Measurements from ENCODE around the gene SLC16A12.

Gene SLC16A12, protein sequence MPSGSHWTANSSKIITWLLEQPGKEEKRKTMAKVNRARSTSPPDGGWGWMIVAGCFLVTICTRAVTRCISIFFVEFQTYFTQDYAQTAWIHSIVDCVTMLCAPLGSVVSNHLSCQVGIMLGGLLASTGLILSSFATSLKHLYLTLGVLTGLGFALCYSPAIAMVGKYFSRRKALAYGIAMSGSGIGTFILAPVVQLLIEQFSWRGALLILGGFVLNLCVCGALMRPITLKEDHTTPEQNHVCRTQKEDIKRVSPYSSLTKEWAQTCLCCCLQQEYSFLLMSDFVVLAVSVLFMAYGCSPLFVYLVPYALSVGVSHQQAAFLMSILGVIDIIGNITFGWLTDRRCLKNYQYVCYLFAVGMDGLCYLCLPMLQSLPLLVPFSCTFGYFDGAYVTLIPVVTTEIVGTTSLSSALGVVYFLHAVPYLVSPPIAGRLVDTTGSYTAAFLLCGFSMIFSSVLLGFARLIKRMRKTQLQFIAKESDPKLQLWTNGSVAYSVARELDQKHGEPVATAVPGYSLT

DNA sequence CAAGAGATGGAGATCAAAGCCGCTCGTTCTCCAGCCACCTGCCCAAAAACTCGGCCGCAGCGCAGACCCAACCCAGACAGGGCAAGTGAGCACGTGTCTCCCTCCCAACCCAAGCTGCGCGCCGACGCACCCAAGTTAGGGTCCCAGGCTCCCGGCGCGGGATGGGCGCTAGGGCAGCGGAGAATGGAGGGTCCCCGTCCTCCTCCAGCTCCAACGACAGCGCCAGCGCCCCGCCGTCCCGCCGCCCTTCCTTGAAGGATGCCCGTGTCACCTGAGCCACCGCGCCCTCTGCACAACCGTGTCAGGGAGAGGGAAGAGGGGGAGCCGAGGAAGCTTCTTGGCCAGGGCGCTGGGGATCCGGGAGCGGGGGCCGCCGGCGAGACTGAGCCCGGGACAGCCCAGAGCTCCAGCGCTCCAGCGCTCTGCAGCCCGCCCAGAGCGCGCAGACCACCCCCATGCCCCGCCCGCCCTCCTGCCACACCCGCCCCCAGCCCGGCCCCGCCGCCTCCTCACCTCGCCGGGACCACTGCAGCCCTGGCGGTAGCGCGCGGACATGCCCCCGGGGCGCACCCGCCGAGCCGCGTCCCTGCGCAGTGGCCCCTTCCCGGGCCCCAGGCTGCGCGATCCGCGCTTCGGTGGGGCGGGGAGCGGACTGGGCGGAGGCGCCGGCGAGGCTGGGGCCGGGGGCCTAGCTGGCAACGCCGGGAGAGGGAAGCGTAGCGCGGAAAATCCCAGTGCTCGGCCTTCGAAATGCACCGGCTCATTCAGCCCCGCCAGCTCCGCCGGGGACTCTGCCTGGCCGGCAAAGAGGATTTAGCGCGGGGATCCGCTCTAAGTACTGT lies at the start of gene SLC16A12:
TSS of gene SLC16A12 (minus strand) at position 424 of the 842 bp plus-strand sequence. CDS start 73,016 bp downstream, outside the sequence.
- no peak within 1 kb of the TSS for H3K27ac ChIP-seq (ENCODE audit: low read depth, low read length)
- peaks cover 0 to 12% (median 11%) of the 10 kb centered on the region in 5 donors for H3K4me1 ChIP-seq (ENCODE audit: control insufficient read depth in 5 of 5, insufficient read depth in 5 of 5, low read length in 5 of 5)
- no peaks in the 10 kb centered on the region for H3K9me3 ChIP-seq (ENCODE audit: control insufficient read depth in 5 of 5, low read length in 5 of 5)
- no peak within 1 kb of the TSS for H3K9ac ChIP-seq (ENCODE audit: low read length in 5 of 5)
- no peaks in the 10 kb centered on the region for H3K36me3 ChIP-seq (ENCODE audit: control insufficient read depth in 5 of 5, insufficient read depth in 5 of 5, low read length in 5 of 5)
- H3K27me3 ChIP-seq (ENCODE audit: control insufficient read depth in 5 of 5, insufficient read depth in 4 of 5, low read length in 5 of 5): peaks cover 12 to 33% (median 15%) of the 10 kb centered on the region in 5 donors
- peak within 1 kb of the TSS; percentile 27 to 56 (median 44) for H3K4me3 ChIP-seq (ENCODE audit: low read depth in 1 of 5, low read length in 5 of 5)

DNA sequence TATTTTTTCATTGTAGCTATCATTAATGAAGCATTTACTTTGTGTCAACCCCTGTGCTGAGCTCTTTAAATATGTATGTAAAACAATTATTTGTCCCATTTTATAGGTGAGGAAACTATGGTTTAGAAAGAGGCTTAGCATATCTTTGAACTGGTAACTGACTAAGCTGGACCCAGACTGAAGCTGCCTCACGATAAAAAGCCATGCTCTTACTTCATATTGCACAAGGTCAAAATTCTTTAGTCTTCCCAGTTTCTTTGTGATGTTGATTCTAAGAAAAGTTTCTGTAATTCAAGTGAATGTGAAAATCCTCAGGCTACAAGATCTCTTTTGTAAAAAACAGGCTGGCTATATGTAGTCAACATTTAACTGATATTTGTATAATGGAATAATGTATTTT lies 46.6 kb upstream of the SLC16A12 start:
- Histone ChIP-seq H3K9ac (ENCODE audit: low read length in 5 of 5) (no peak overlapping the region), H3K27me3 (ENCODE audit: control insufficient read depth in 5 of 5, insufficient read depth in 4 of 5, low read length in 5 of 5) (no peaks in the 10 kb centered on the region), H3K27ac (ENCODE audit: low read depth, low read length) (no peak overlapping the region), H3K4me1 (ENCODE audit: control insufficient read depth in 5 of 5, insufficient read depth in 5 of 5, low read length in 5 of 5) (no peaks in the 10 kb centered on the region), H3K36me3 (ENCODE audit: control insufficient read depth in 5 of 5, insufficient read depth in 5 of 5, low read length in 5 of 5) (peaks cover 0 to 3% (median 0%) of the 10 kb centered on the region in 5 donors), H3K9me3 (ENCODE audit: control insufficient read depth in 5 of 5, low read length in 5 of 5) (no peaks in the 10 kb centered on the region), H3K4me3 (ENCODE audit: low read depth in 1 of 5, low read length in 5 of 5) (no peak overlapping the region)

DNA sequence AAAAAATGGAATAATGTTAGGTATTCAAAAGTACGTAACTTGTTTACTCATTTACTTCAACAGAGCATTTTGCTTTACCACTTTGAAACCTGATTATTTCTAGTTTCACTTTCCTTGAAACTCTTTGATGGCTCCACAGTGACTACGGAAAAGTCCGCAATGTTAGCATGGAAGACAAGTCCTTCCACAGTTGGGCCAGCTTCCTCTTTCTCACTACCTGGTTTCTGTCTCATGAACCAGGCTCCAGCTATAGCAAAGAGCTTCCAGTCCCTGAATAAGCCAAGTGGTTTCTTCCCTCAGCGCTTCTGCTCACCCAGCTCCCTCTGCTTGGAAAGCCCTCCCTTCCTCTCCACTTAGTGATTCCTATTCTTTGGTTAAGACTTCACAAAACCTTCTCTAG lies 44.8 kb upstream of the SLC16A12 start:
- H3K27me3 ChIP-seq (ENCODE audit: control insufficient read depth in 5 of 5, insufficient read depth in 4 of 5, low read length in 5 of 5): no peaks in the 10 kb centered on the region
- H3K4me3 ChIP-seq (ENCODE audit: low read depth in 1 of 5, low read length in 5 of 5): no peak overlapping the region
- no peak overlapping the region for H3K27ac ChIP-seq (ENCODE audit: low read depth, low read length)
- H3K36me3 ChIP-seq (ENCODE audit: control insufficient read depth in 5 of 5, insufficient read depth in 5 of 5, low read length in 5 of 5): peaks cover 0 to 3% (median 0%) of the 10 kb centered on the region in 5 donors
- no peak overlapping the region for H3K9ac ChIP-seq (ENCODE audit: low read length in 5 of 5)
- no peaks in the 10 kb centered on the region for H3K9me3 ChIP-seq (ENCODE audit: control insufficient read depth in 5 of 5, low read length in 5 of 5)
- H3K4me1 ChIP-seq (ENCODE audit: control insufficient read depth in 5 of 5, insufficient read depth in 5 of 5, low read length in 5 of 5): no peaks in the 10 kb centered on the region

DNA sequence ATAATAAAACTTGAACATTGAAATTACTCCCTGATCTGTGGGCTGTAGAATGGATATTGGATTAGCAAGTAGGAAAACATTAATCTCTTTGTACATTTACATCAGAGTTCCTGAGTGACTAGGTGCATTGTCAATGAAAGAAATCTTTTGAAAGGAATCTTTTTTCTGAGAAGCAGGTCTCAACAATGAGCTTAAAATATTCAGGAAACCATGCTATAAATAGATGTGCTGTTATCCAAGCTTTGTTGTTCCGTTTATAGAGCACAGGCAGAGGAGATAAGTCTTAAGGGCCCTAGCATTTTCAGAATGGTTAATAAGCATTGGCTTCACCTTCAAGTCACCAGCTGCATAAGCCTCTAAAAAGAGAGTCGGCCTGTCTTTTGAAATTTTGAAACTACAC lies 41.3 kb upstream of the SLC16A12 start:
- H3K9ac ChIP-seq (ENCODE audit: low read length in 5 of 5): no peak overlapping the region
- H3K27me3 ChIP-seq (ENCODE audit: control insufficient read depth in 5 of 5, insufficient read depth in 4 of 5, low read length in 5 of 5): no peaks in the 10 kb centered on the region
- H3K9me3 ChIP-seq (ENCODE audit: control insufficient read depth in 5 of 5, low read length in 5 of 5): no peaks in the 10 kb centered on the region
- no peaks in the 10 kb centered on the region for H3K4me1 ChIP-seq (ENCODE audit: control insufficient read depth in 5 of 5, insufficient read depth in 5 of 5, low read length in 5 of 5)
- no peak overlapping the region for H3K4me3 ChIP-seq (ENCODE audit: low read depth in 1 of 5, low read length in 5 of 5)
- H3K36me3 ChIP-seq (ENCODE audit: control insufficient read depth in 5 of 5, insufficient read depth in 5 of 5, low read length in 5 of 5): peaks cover 0 to 3% (median 0%) of the 10 kb centered on the region in 5 donors
- H3K27ac ChIP-seq (ENCODE audit: low read depth, low read length): no peak overlapping the region

DNA sequence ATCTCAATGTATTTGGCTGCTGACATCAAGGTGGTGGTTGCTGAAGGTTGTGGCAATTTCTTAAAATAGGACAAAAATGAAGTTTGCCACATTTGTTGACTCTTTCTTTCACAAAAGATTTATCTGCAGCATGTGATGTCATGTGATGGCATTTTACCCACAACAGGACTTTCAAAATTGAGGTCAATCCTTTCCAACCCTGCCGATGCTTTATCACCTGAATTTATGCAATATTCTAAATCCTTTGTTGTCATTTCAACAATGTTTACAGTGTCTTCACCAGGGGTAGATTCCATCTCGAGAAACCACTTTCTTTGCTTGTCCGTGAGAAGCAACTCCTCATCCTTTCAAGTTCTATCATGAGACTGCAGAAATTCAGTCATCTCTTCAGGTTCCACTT lies 40.6 kb upstream of the SLC16A12 start:
- H3K9ac ChIP-seq (ENCODE audit: low read length in 5 of 5): no peak overlapping the region
- H3K4me3 ChIP-seq (ENCODE audit: low read depth in 1 of 5, low read length in 5 of 5): no peak overlapping the region
- H3K27me3 ChIP-seq (ENCODE audit: control insufficient read depth in 5 of 5, insufficient read depth in 4 of 5, low read length in 5 of 5): no peaks in the 10 kb centered on the region
- no peaks in the 10 kb centered on the region for H3K9me3 ChIP-seq (ENCODE audit: control insufficient read depth in 5 of 5, low read length in 5 of 5)
- H3K36me3 ChIP-seq (ENCODE audit: control insufficient read depth in 5 of 5, insufficient read depth in 5 of 5, low read length in 5 of 5): peaks cover 0 to 3% (median 0%) of the 10 kb centered on the region in 5 donors
- no peak overlapping the region for H3K27ac ChIP-seq (ENCODE audit: low read depth, low read length)
- no peaks in the 10 kb centered on the region for H3K4me1 ChIP-seq (ENCODE audit: control insufficient read depth in 5 of 5, insufficient read depth in 5 of 5, low read length in 5 of 5)

DNA sequence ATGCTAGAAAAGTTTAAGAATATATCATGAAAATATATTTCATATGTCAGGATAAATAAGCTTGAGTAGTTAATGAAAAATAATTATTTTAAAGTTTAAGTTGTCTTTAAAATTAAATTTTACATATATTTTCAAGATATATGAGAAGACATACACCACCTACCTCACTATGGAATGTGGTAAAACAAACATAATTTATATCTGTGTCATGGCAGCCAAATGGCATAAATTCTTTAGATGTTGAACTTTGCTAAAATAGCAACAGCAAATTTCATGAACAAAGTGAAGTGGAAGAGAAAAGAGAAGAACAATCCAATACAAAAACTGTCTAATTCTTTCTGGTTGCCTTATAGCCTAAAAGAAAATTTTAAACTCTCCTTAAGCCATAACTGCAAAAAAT lies 39.6 kb upstream of the SLC16A12 start:
- Histone ChIP-seq H3K4me3 (ENCODE audit: low read depth in 1 of 5, low read length in 5 of 5) (no peak overlapping the region), H3K27me3 (ENCODE audit: control insufficient read depth in 5 of 5, insufficient read depth in 4 of 5, low read length in 5 of 5) (no peaks in the 10 kb centered on the region), H3K36me3 (ENCODE audit: control insufficient read depth in 5 of 5, insufficient read depth in 5 of 5, low read length in 5 of 5) (peaks cover 0 to 3% (median 0%) of the 10 kb centered on the region in 5 donors), H3K4me1 (ENCODE audit: control insufficient read depth in 5 of 5, insufficient read depth in 5 of 5, low read length in 5 of 5) (no peaks in the 10 kb centered on the region), H3K9ac (ENCODE audit: low read length in 5 of 5) (no peak overlapping the region), H3K27ac (ENCODE audit: low read depth, low read length) (no peak overlapping the region), H3K9me3 (ENCODE audit: control insufficient read depth in 5 of 5, low read length in 5 of 5) (no peaks in the 10 kb centered on the region)

DNA sequence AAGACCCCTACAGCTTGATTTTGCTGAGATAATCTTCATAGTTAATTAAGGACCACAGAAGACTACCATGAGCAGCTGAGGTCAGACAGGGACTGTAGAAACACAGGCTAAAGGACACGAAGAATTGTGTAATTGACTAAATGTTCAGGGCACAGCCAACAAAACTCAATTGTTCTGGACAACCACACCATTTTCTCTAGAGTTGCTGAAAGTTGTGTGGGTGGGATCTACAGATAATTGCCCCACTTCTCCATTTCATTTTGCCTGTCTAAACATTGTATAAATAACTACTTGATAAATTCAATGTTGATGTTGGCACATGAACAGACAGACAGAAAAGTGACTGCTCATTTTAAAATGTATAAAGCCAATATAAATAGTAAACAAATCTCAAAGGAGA lies 39.0 kb upstream of the SLC16A12 start:
- Histone ChIP-seq H3K36me3 (ENCODE audit: control insufficient read depth in 5 of 5, insufficient read depth in 5 of 5, low read length in 5 of 5) (no peaks in the 10 kb centered on the region), H3K27me3 (ENCODE audit: control insufficient read depth in 5 of 5, insufficient read depth in 4 of 5, low read length in 5 of 5) (no peaks in the 10 kb centered on the region)

DNA sequence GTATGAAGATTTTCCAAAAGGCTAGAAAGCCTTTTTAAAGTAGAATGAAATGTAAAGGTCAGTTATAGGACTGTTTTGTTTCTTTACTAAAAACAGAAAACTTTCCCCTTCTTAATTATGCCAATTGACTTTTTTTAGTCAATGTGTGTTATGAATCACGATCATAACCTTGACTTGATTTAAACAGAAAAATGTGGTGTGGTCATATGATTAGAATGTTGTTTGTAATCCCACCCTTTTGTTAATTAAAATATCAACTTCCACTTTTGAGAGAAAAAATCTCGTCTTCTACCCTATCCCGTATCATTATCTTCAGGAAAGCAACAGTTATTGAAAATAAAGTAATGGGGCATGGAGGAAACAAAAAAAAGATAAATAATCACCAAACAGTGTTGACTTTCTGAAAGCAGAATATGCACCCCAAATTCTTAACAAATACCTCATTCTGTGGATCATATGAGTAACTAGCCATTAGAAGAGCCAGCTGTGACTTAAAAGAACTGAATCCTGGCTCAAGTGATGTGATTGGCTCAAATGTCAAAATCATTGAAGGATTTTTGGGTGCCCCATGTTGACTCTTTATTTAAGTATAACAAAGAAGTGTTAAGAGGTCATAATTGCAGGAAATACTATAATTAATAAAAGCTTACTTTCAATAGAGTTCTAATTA lies 32.3 kb upstream of the SLC16A12 start:
- no peaks in the 10 kb centered on the region for H3K9me3 ChIP-seq (ENCODE audit: control insufficient read depth in 5 of 5, low read length in 5 of 5)
- H3K4me1 ChIP-seq (ENCODE audit: control insufficient read depth in 5 of 5, insufficient read depth in 5 of 5, low read length in 5 of 5): no peaks in the 10 kb centered on the region
- H3K4me3 ChIP-seq (ENCODE audit: low read depth in 1 of 5, low read length in 5 of 5): no peak overlapping the region
- H3K27ac ChIP-seq (ENCODE audit: low read depth, low read length): no peak overlapping the region
- no peaks in the 10 kb centered on the region for H3K36me3 ChIP-seq (ENCODE audit: control insufficient read depth in 5 of 5, insufficient read depth in 5 of 5, low read length in 5 of 5)
- H3K27me3 ChIP-seq (ENCODE audit: control insufficient read depth in 5 of 5, insufficient read depth in 4 of 5, low read length in 5 of 5): no peaks in the 10 kb centered on the region
- H3K9ac ChIP-seq (ENCODE audit: low read length in 5 of 5): no peak overlapping the region

More for the DNA sequence above, 39.0 kb upstream of the SLC16A12 start:
- Histone ChIP-seq H3K9me3 (ENCODE audit: control insufficient read depth in 5 of 5, low read length in 5 of 5) (no peaks in the 10 kb centered on the region), H3K4me3 (ENCODE audit: low read depth in 1 of 5, low read length in 5 of 5) (no peak overlapping the region), H3K4me1 (ENCODE audit: control insufficient read depth in 5 of 5, insufficient read depth in 5 of 5, low read length in 5 of 5) (no peaks in the 10 kb centered on the region), H3K27ac (ENCODE audit: low read depth, low read length) (no peak overlapping the region), H3K9ac (ENCODE audit: low read length in 5 of 5) (no peak overlapping the region)

DNA sequence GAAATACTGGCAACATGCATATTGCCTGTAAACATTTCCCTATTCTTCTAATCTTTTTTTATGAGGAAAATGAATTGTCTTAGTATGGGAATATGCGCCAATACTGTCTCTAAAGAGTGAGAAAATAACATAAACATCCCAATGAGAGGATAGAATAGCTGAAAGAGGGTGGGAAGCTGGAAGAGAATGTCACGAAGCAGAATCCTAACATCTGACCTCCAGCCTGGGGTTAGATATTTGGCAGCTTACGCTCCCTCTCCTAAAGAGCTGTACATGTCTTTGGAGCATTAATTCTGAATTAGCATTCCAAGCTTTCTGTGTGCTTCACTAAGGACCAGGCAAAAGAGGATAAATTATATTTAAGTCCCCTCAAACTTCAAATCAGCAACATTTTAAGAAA lies 31.6 kb upstream of the SLC16A12 start:
- Histone ChIP-seq H3K9me3 (ENCODE audit: control insufficient read depth in 5 of 5, low read length in 5 of 5) (no peaks in the 10 kb centered on the region), H3K4me3 (ENCODE audit: low read depth in 1 of 5, low read length in 5 of 5) (no peak overlapping the region), H3K4me1 (ENCODE audit: control insufficient read depth in 5 of 5, insufficient read depth in 5 of 5, low read length in 5 of 5) (no peaks in the 10 kb centered on the region), H3K9ac (ENCODE audit: low read length in 5 of 5) (no peak overlapping the region), H3K36me3 (ENCODE audit: control insufficient read depth in 5 of 5, insufficient read depth in 5 of 5, low read length in 5 of 5) (no peaks in the 10 kb centered on the region), H3K27ac (ENCODE audit: low read depth, low read length) (no peak overlapping the region), H3K27me3 (ENCODE audit: control insufficient read depth in 5 of 5, insufficient read depth in 4 of 5, low read length in 5 of 5) (no peaks in the 10 kb centered on the region)
